HS-5 (cell line): ENCODE data around the gene RNASE11.
"Not testable (repeated sequence)": the region's sequence is repeated elsewhere in the genome, so short reads cannot be mapped to it uniquely, and the experiment has no call there.

Experiments
- DNase-seq: peaks from one replicate; pipeline ENCODE4 v3.0.0-alpha.2; 2012; ENCODE audit warnings: low read depth

RNASE11 gene

GRCh38 chr14:20587489-20588154 is at the start of gene RNASE11:
TSS of gene RNASE11 (minus strand) at chr14:20588001.
- DNase-seq, result no peak

GRCh38 chr14:20632831-20633691 is 45.3 kb upstream of the RNASE11 start:
- DNase-seq, result no peak

- no peak for DNase-seq
Observed at GRCh38 chr14:20632448-20632830, 44.6 kb upstream of the RNASE11 start.

- no peak for DNase-seq
Observed at GRCh38 chr14:20631880-20632389, 44.1 kb upstream of the RNASE11 start.

DNA sequence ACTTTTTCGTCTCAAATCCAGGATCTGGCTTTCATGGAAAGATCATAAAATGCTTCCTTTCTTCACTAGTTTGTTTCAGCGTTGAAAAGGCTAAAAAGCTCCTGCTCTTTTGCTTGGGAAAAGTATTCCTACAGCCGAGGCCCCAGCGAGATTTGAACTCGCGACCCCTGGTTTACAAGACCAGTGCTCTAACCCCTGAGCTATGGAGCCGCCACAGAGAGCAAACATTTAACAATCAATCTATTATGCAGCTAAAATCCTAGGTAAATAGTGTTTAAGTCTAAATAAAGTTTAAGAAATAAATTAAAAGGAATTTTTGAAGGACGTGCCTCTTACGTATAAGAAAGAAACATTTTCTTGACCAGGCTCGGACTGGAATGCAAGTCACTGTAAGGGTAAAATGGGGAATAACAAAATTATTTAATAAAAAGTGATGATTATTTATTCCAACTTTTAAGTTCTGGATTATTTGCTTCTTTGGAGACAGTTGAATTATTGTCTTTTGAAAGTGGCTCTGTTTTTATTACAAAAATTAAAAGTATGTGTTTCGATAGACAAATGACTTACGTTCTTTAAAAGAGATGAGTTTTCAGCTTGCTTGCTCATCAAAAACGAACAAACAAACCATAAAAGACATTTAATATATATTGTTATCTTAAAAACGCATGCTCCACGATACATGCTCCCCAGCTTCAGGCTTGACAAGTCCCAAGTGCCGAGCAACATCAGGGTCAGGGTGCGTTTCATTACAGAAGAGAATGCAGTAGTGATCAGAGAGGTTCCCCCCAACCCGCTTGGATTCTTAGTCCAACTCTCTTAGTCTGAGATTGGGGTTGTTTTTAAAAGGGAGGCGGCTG is 43.5 kb upstream of the RNASE11 start:
- no peak for DNase-seq

DNA sequence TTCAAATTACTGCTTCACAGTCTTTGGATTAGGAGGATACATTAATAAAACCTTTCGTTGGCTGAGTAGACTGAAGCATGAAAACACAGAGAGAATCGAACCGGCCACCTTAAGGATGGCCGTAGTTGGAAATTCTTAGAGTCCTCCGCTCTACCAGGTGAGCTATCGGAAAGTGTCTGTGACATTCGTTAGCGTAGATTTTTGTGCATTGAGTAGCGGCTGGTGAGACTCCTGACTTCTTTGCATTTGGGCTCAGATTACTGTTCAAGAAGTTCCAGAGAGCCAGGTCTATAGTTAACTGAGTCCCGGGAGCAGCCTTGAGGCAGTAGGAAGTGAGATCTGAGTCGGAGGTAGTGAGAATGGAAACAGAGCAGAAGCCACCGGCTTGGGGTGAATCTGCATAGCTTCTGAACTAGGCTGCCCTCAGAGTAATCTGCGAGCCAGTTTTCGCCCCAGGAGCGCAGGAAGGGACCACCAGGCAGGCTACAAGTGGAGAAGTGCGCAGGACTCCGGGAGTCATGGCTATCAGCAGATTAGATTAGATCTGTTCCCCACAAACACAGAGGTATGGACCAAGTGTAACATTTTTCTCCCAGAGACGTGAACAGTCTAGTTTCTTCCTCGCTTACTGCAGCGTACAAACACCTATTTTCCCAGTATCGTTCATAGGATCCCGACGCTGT is 42.7 kb upstream of the RNASE11 start:
- no peak for DNase-seq

DNA sequence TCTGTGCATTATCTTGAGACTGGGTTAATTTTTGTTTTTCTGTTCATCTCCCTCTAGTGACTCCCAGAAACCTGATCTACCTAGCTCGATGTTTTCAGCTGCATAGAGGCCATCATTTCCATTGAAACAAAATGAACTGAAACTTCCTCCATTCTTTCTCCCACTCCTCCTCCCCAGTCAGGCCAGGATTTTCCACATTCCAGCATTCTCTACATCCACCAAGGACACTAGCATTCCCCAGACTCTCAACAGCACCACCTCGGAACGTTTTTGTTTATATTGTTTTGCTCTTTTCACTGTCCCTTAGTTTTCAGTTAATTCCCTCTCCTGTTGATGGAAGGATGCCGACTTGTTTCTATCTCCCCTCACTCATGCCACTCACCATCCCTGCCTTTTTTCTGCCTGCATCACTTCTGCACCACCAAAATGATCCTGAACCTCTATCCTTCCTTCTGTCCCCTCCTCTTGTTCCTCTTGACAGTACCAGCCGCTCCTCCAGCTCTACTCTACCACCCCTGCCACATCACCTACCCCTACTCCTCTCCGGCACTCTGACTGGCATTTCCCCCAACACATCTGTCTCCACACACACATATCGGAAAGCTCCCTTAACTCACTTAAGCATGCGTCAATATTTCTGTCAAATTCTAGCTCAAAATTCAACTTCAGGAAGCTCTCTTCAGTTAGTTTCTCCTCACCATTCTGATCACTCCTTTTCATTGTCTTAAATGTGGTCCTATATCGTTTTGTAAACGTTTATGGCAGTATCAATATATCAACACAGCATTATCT is 40.5 kb upstream of the RNASE11 start:
- no peak for DNase-seq

DNA sequence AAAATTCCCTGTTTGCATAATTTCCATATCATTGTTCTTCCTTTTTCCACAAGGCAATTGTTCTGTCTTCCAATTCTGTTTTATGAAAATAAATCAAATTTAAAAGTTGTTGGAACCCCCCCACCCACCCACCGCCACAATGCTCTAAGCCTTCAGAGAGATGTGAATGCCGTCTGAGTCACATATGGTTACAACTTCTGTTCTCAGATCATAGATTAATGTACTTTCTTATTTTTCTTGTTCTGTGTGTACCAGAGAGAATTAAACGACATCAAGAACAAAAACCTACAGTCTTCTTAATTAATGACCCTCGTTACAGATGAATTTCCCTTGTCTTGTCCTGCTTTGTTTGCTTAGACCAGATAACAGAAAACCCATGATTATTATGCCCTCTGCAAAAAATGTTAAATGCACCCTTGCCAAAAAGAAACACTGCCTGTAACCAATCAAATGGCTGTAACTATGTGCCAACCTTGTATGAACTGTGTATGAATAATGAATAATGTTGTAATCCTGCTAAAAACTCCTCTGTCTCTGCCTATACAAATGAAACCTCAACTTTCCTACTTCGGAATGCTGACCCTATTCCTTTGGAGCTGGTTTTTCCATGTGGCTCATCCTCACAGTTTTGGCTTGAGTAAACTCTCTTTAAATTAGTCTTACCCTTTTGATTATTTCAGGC is 39.7 kb upstream of the RNASE11 start:
- DNase-seq, result no peak

- DNase-seq, result no peak
Observed at GRCh38 chr14:20626274-20626673, 38.5 kb upstream of the RNASE11 start.

DNA sequence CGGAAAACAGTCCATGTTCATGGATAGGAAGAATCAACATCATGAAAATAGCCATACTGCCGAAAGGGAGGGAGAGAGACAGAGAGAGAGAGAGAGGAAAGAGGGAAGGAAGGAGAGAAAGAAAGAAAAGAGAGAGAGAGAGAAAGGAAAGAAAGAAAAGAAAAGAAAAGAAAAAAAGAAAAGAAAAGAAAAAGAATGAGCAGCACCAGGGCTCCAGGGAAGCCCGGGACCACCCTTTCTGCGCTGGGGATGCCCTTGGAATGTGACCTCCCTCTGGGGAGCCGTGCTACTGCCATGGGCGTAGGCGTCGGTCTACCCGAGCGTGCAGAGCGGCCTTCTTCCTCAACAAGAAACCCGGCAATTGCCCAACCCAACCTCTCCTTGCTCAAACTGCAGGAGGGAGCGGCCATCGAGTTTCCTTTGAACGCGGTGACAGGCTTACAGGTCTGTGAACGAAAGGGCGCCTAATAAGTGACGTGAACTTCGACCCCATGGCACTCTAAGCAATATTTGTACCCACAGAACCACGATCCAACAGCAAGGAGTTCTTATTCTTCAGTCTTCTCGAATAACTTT is 36.8 kb upstream of the RNASE11 start:
- no peak for DNase-seq

DNA sequence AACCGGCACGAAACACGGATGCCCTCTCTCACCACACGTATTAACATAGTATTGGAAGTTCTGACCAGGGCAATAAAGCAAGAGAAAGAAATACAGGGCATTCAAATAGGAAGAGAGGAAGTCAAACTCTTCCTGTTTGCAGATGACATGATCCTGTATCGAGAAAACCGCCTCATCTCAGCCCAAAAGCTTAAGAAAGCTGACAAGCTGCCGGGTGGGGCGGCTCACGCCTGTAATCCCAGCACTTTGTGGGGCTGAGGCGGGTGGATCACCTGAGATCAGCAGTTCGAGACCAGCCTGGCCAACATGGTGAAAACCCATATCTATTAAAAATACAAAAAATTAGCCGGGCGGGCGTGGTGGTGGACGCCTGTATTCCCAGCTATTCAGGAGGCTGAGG is 36.0 kb upstream of the RNASE11 start:
- no peak for DNase-seq

GRCh38 chr14:20622816-20623291 is 35.1 kb upstream of the RNASE11 start:
- no peak for DNase-seq

DNA sequence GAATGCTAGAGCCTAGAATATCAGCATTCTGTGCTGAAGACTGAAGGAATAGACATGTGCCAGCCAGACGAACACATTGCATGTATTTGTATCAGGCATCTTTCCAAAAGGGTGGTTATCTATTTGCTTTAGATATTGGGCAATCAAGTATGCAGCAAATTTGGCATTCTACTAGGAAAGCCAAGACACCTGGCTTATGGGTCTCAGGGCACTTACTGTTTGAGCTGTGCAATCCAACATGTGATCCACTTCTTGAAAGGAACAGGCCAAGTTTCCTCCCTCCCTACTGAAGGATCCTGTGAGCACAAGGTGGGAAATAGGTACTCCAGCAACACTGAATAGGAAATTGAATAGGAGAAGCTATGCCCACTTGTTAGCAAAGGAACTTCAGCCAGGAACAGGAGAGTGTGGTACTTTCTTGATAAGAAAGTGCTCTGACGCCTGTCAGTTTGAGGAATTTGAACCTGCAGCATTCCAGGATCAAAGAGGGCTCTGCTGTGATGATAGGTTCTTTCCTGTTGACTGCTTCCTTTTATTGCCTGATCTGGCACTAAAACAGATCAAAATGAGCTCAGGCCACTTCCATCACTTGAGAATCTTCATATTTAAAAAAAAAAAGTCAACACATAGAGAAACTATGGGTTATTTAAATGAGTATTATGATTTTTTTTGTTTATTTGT is 33.1 kb upstream of the RNASE11 start:
- DNase-seq, result no peak

- not testable (repeated sequence) for DNase-seq
Observed at GRCh38 chr14:20619688-20620087, 31.9 kb upstream of the RNASE11 start.

GRCh38 chr14:20618271-20618749 is 30.5 kb upstream of the RNASE11 start:
- no peak for DNase-seq

- no peak for DNase-seq
Observed at GRCh38 chr14:20617138-20618003, 29.6 kb upstream of the RNASE11 start.

GRCh38 chr14:20615996-20616395 is 28.2 kb upstream of the RNASE11 start:
- no peak for DNase-seq
